ENCODE results near the gene KCNJ18.
"Not testable (repeated sequence)": the region's sequence is repeated elsewhere in the genome, so short reads cannot be mapped to it uniquely, and the experiment has no call there.

KCNJ18 gene

DNA sequence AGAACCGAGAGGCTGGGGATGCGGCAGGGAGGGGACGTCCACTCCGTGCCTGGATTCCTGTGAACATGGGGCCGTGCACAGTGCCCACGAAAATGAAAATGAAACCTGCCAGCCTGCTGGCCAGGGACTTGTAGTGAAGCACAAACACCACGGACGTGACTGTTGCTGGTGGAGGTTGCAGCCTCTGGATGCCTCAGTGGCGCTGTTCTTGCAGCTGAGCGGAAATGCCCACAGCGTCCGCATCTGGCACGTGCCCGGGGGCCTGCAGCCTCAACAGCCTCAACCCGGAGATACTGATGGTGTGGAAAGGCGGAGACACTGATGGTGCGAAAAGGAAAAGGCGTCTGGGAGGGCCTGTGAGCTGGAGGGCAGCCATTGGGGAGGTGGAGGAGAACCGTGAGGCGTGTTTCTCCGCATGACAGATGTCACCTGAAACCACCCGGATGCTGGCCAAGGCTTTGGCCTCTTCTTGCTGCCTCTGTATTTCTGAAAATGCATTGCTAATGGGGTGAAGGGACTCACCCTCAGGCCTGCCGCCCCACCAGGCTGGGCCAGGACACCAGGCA, 44.8 kb downstream of the KCNJ18 start:
- DNase-seq, result not testable (repeated sequence)

DNA sequence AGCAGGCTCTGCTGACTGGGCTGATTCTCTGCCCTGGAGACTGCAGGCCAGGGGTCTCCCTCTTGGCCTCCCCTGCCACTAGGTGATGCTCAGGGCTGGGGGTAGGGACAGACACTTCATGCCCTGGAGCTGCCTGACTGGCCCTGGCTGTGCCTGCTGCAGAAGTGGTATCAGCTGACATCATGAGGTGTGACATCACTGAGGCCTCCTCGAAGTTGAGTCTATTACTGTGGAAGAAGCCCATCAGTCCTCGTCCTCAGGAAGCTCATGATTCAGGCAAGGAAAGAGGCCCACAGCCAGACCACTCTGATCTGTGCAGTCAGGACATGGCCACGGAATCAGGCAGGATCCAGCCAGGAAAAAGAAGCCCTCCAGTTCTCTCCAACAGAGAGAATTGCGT, 45.9 kb downstream of the KCNJ18 start:
- not testable (repeated sequence) for DNase-seq

- DNase-seq, result not testable (repeated sequence)
Measured at GRCh38 chr17:21738877-21739474, 46.7 kb downstream of the KCNJ18 start.

DNA sequence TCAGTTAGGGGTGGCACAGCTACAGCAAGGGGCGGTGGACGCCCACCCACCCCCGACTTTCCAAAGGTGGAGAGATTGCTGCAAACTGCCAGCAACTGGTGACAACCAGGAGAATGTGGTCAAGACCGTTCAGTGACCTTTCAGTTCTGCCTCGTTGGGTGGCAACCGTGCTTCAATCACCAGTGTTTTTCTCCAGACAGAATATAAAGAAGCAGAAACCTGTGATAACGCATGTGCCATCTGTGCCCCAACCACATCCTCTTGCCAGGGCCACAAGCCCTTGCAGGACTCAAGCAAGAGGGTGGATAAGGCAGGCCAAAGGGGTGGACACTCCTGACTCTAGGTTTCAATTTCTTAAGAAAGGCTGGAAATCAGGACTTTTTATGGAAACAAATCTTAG, 47.2 kb downstream of the KCNJ18 start:
- DNase-seq, result not testable (repeated sequence)

DNA sequence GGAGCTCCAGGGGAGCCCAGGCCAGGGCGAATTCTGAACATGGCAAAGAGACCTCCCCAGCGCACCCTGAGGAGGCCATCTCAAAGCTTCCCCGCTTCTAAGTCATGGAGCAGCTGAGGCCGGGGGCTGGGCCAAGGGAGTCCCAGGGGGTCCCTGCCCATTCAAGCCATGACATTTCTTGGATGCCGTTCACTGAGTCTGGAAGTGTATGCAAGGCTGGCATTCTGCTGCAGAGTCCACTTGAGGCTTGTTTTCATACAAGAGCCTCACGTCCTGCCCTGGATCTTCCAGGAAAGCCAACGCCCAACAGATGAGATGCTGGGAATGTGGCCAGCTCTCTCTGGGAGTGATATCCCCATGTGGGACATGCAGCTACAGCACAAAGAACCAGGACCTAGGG, 48.5 kb downstream of the KCNJ18 start:
- DNase-seq, result not testable (repeated sequence)

- not testable (repeated sequence) for DNase-seq
Measured at GRCh38 chr17:21741520-21741919, 49.2 kb downstream of the KCNJ18 start.

- no peak for DNase-seq
Measured at GRCh38 chr17:21742326-21742725, 50.0 kb downstream of the KCNJ18 start.

GRCh38 chr17:21744151-21744550, 51.8 kb downstream of the KCNJ18 start:
- DNase-seq, result not testable (repeated sequence)

DNA sequence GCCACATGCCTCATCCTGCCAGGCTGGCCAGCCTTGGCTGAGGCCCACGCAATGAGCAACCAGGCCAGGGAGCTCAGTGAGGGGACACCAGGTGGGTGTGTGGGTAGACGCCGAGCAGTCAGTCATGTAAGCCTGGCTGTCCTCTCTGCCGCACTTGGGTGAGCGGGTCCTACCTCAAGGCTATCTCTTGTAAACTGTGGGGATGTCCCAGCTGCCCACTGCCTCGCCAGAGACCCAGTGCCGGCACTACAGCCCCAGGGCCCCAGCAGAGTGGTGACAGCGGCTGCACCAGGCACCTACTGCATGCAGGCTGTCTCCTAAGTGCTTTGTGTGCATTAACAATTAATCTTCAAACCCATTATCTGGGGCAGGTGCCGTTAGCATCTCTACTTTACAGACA, 52.3 kb downstream of the KCNJ18 start:
- DNase-seq, result not testable (repeated sequence)

GRCh38 chr17:21745385-21746054, 53.2 kb downstream of the KCNJ18 start:
- not testable (repeated sequence) for DNase-seq

GRCh38 chr17:21746415-21746814, 54.1 kb downstream of the KCNJ18 start:
- not testable (repeated sequence) for DNase-seq

GRCh38 chr17:21747195-21747915, 55.0 kb downstream of the KCNJ18 start:
- not testable (repeated sequence) for DNase-seq

DNA sequence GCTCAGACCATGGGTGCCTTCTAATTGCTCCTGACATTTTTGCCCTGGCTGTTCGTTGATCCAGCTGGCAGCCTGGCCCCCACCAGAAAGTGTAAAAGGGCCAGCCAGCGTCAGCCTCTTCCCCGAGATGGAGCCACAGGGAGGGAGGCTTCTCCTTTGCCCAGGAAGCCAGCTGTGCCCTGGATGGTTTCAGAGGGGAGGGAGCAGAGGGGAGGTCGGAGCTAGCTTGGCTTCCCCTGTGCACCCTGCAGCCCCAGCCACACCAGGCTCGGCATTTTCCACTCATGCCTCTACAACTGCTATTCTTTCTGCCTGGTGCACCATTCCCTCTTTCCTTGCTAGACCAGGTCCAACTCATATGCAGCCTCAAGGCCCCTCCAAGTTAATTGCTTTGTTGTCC, 56.4 kb downstream of the KCNJ18 start:
- DNase-seq, result not testable (repeated sequence)

GRCh38 chr17:21749696-21750531, 57.6 kb downstream of the KCNJ18 start:
- not testable (repeated sequence) for DNase-seq

DNA sequence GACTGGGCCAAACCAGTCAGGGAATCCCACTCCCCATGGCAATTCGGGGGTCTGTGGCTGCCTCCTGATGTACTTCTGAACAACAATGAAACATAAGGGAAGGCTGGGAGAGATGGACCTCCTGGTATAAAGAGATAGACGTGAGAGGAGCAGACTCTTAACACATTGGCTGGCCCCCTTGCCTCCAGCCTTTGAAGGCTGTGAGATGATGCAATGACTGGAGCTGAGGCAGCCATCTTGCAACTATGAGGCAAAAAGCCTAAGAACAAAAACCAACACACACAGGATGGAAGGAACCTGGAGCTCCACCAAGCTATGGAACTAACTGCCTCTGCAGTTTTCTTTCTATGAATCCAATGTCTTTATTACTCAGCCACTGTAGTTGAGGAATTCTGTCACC, 58.8 kb downstream of the KCNJ18 start:
- not testable (repeated sequence) for DNase-seq
